ENCODE data around the gene C8A. TPM values are rescaled to one million over a fixed set of nuclear protein-coding genes. Genes with fewer than 3 reads are reported as not detected.

The C8A gene
- total and polyA plus RNA-seq, 2 of the 13 experiments (the other 11 are each of a cell fraction or from before 2014, with no cell fraction given) = 10.5 to 15.0 TPM

DNA sequence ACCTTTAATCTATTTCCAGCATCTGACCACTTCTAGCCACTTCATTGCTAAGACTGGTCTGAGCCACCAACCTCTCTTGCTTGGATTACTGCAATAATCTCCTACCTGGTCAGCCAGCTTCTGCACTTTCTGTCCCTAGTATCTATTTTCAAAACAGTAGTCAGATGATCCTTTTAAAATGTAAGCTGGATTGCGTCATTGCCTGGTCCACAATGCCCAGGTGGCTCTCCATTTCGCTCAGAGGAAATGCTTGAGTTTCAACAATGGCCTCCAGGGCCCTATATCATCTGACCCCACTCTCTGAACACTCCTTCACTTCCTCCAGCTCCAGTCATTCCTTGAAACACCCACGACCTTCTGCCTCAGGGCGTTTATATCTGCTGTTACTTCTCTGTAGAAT, 37.7 kb upstream of the C8A start (continued):
- TF ChIP-seq TBP (CRISPR knock-in tag; IDR thresholded peaks at IDR 0.05) (no peak), ZNF567 (CRISPR knock-in tag; IDR thresholded peaks at IDR 0.05; ENCODE audit: borderline replicate concordance) (no peak), SIN3B (IDR thresholded peaks at IDR 0.05; ENCODE audit: low read length) (no peak), MTA1 (CRISPR knock-in tag; IDR thresholded peaks at IDR 0.05; ENCODE audit: borderline replicate concordance) (no peak), FIP1L1 (IDR thresholded peaks at IDR 0.05; ENCODE audit: borderline replicate concordance, insufficient read depth, low read depth, low read length) (no peak), DNMT3B (CRISPR knock-in tag; conservative IDR thresholded peaks at IDR 0.05) (no peak), PITX1 (CRISPR knock-in tag; IDR thresholded peaks at IDR 0.05) (no peak), ZNF713 (CRISPR knock-in tag; IDR thresholded peaks at IDR 0.05) (no peak), PHF8 (CRISPR knock-in tag; IDR thresholded peaks at IDR 0.05) (no peak), ZMYM4 (CRISPR knock-in tag; IDR thresholded peaks at IDR 0.05) (peak; percentile 49; the same call in 1 of the 2 replicates), ZNF776 (CRISPR knock-in tag; IDR thresholded peaks at IDR 0.05) (no peak), ZNF572 (CRISPR knock-in tag; IDR thresholded peaks at IDR 0.05) (no peak), SOX6 (IDR thresholded peaks at IDR 0.05) (no peak), SOX6 (CRISPR knock-in tag; IDR thresholded peaks at IDR 0.05) (peak; percentile 69), ZNF331 (CRISPR knock-in tag; IDR thresholded peaks at IDR 0.05) (no peak), ZNF552 (CRISPR knock-in tag; IDR thresholded peaks at IDR 0.05; ENCODE audit: borderline replicate concordance) (no peak)
- TF ChIP-seq, protein P1, sequence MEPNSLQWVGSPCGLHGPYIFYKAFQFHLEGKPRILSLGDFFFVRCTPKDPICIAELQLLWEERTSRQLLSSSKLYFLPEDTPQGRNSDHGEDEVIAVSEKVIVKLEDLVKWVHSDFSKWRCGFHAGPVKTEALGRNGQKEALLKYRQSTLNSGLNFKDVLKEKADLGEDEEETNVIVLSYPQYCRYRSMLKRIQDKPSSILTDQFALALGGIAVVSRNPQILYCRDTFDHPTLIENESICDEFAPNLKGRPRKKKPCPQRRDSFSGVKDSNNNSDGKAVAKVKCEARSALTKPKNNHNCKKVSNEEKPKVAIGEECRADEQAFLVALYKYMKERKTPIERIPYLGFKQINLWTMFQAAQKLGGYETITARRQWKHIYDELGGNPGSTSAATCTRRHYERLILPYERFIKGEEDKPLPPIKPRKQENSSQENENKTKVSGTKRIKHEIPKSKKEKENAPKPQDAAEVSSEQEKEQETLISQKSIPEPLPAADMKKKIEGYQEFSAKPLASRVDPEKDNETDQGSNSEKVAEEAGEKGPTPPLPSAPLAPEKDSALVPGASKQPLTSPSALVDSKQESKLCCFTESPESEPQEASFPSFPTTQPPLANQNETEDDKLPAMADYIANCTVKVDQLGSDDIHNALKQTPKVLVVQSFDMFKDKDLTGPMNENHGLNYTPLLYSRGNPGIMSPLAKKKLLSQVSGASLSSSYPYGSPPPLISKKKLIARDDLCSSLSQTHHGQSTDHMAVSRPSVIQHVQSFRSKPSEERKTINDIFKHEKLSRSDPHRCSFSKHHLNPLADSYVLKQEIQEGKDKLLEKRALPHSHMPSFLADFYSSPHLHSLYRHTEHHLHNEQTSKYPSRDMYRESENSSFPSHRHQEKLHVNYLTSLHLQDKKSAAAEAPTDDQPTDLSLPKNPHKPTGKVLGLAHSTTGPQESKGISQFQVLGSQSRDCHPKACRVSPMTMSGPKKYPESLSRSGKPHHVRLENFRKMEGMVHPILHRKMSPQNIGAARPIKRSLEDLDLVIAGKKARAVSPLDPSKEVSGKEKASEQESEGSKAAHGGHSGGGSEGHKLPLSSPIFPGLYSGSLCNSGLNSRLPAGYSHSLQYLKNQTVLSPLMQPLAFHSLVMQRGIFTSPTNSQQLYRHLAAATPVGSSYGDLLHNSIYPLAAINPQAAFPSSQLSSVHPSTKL (CRISPR knock-in tag; IDR thresholded peaks at IDR 0.05) = peak; percentile 28; the same call in 1 of the 2 replicates
- TF ChIP-seq, protein P2, sequence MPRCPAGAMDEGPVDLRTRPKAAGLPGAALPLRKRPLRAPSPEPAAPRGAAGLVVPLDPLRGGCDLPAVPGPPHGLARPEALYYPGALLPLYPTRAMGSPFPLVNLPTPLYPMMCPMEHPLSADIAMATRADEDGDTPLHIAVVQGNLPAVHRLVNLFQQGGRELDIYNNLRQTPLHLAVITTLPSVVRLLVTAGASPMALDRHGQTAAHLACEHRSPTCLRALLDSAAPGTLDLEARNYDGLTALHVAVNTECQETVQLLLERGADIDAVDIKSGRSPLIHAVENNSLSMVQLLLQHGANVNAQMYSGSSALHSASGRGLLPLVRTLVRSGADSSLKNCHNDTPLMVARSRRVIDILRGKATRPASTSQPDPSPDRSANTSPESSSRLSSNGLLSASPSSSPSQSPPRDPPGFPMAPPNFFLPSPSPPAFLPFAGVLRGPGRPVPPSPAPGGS (CRISPR knock-in tag; IDR thresholded peaks at IDR 0.05) = no peak
- TF ChIP-seq, protein P3, sequence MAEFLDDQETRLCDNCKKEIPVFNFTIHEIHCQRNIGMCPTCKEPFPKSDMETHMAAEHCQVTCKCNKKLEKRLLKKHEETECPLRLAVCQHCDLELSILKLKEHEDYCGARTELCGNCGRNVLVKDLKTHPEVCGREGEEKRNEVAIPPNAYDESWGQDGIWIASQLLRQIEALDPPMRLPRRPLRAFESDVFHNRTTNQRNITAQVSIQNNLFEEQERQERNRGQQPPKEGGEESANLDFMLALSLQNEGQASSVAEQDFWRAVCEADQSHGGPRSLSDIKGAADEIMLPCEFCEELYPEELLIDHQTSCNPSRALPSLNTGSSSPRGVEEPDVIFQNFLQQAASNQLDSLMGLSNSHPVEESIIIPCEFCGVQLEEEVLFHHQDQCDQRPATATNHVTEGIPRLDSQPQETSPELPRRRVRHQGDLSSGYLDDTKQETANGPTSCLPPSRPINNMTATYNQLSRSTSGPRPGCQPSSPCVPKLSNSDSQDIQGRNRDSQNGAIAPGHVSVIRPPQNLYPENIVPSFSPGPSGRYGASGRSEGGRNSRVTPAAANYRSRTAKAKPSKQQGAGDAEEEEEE (CRISPR knock-in tag; IDR thresholded peaks at IDR 0.05; ENCODE audit: borderline replicate concordance) = no peak
- TF ChIP-seq, protein P4, sequence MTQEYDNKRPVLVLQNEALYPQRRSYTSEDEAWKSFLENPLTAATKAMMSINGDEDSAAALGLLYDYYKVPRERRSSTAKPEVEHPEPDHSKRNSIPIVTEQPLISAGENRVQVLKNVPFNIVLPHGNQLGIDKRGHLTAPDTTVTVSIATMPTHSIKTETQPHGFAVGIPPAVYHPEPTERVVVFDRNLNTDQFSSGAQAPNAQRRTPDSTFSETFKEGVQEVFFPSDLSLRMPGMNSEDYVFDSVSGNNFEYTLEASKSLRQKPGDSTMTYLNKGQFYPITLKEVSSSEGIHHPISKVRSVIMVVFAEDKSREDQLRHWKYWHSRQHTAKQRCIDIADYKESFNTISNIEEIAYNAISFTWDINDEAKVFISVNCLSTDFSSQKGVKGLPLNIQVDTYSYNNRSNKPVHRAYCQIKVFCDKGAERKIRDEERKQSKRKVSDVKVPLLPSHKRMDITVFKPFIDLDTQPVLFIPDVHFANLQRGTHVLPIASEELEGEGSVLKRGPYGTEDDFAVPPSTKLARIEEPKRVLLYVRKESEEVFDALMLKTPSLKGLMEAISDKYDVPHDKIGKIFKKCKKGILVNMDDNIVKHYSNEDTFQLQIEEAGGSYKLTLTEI (CRISPR knock-in tag; conservative IDR thresholded peaks at IDR 0.05) = no peak

All from HepG2 (cell line).